NCI-H146 (cell line): Measurements from ENCODE around the gene TIGAR.

Experiments
- DNase-seq: peaks from one replicate; lab custom pipeline; 2025; lab: John Stamatoyannopoulos, UW

TIGAR gene

GRCh38 chr12:4379405-4379804 lies 58.4 kb downstream of the TIGAR start, which contains the start of gene FGF23:
FGF23 (minus strand) TSS chr12:4379712; CDS start chr12:4379582, 130 bp downstream.
- DNase-seq, result peak; percentile 12

GRCh38 chr12:4380332-4380731 lies 59.3 kb downstream of the TIGAR start:
- no peak for DNase-seq

- DNase-seq, result no peak
These were observed 62.4 kb downstream of the TIGAR start for GRCh38 chr12:4383304-4383865.

GRCh38 chr12:4386801-4387200 lies 65.8 kb downstream of the TIGAR start:
- DNase-seq, result peak; percentile 42

- DNase-seq, result no peak
These were observed 66.6 kb downstream of the TIGAR start for GRCh38 chr12:4387607-4388006.

- DNase-seq, result no peak
These were observed 67.0 kb downstream of the TIGAR start for GRCh38 chr12:4388032-4388431.

DNA sequence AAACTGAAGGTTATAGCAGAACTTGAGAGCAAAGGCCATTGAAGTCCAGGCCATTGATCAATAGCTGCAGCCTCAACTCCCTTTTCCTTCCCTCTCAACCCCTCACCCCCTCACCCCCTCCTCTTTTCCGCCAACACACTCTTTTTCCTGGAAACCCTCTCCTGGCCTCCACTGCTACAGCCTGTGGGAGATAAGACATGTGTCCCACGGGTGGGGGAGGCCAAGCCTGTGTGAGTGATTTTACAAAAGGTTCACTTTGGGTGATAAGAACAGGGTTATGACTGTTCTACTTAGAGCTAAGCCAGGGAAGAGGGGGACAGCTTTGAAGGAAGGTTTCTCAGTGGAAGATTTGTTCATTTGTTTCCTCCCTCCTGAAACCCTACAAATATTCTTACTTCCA lies 67.6 kb downstream of the TIGAR start:
- no peak for DNase-seq

DNA sequence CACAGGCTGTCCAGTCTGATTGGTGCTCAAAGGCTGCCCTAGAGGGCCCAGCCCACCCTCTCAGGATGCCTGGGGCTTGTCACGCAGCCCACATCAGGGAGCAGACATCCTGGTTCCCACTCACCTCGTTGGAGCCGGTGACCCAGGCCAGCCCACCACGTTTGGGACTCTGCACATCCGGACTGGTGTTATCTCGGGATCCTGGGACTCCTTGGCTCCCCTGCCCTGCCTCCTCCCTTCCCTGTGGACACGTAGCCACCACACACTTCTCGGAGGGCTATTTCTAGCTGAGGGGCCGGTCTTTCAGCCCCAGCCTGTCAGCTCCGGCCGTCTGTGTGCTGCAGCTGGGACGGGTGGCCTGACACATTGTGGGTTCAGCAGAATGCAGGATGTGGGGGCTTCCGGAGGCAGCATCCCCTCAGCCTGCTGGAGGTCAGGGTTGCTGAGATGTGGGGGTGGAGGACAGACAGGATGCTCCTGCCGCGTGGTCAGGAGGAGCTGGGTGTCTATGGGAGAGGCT lies 71.3 kb downstream of the TIGAR start:
- DNase-seq, result no peak

DNA sequence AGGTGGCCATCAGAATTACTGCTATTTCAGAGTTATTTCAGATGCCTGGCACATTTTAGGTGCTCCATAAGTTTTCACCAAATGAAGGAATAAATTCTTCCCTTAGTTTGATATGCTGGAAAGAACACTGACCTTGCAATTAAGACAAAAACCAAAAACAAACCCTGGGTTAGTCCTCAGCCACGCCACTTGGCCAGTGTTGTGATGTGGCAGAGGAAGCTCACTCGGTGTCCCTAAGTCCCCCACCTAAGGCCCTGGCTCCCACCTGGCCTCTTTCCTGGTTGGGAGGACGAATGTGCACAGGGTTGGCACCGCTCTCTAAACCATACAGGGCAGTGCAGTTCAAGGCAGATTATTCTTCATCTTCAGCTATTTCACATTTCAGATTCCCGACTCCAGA lies 72.2 kb downstream of the TIGAR start:
- no peak for DNase-seq

DNA sequence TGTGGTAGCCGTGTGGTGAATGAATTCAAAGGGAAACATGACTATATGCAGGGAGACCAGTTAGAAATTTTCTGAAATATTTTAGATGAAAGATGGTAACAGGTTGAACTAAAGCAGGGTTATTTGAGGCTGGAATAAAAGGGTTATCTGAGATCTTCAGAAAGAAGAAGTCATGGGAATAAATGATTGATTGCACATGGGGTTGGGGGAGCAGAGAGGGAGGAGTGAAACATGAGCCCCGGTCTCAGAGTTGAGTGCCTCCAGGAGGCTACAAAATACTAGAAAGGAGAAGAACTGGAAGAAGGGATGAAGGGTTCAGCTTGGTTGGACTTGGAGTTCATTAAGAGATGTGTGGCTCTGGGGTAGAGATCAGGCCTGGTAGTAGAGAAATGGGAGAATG lies 74.8 kb downstream of the TIGAR start:
- DNase-seq, result no peak

- no peak for DNase-seq
These were observed 80.1 kb downstream of the TIGAR start for GRCh38 chr12:4401117-4401516.

DNA sequence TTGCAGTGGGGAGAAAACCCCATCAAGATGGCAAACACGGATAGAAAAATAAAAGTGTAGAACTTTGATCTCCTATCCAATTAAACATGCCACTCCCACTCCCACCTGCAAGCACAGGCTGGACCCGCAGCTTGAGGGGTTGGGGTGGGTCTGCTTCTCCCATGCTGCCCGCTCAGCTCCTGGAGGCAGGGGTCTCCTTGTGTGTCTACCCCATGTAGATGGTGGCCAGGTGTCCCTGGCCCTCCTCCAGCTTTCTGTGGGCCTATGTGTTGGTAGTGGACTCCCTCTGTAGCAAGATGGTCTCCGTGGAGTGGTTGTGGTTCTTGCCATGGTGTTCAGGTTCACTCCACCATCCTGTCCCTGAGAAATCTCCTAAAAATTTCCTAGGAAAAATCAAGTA lies 82.0 kb downstream of the TIGAR start:
- no peak for DNase-seq
